Measurements from ENCODE around the gene FRYL. TPM values are rescaled to one million over a fixed set of nuclear protein-coding genes. Genes with fewer than 3 reads are reported as not detected.

FRYL gene
- total and polyA plus RNA-seq, 2 of the 8 experiments (the other 6 are each of a cell fraction or from before 2014, with no cell fraction given), result 8.0 to 36.5 TPM

- TF ChIP-seq, protein P1, sequence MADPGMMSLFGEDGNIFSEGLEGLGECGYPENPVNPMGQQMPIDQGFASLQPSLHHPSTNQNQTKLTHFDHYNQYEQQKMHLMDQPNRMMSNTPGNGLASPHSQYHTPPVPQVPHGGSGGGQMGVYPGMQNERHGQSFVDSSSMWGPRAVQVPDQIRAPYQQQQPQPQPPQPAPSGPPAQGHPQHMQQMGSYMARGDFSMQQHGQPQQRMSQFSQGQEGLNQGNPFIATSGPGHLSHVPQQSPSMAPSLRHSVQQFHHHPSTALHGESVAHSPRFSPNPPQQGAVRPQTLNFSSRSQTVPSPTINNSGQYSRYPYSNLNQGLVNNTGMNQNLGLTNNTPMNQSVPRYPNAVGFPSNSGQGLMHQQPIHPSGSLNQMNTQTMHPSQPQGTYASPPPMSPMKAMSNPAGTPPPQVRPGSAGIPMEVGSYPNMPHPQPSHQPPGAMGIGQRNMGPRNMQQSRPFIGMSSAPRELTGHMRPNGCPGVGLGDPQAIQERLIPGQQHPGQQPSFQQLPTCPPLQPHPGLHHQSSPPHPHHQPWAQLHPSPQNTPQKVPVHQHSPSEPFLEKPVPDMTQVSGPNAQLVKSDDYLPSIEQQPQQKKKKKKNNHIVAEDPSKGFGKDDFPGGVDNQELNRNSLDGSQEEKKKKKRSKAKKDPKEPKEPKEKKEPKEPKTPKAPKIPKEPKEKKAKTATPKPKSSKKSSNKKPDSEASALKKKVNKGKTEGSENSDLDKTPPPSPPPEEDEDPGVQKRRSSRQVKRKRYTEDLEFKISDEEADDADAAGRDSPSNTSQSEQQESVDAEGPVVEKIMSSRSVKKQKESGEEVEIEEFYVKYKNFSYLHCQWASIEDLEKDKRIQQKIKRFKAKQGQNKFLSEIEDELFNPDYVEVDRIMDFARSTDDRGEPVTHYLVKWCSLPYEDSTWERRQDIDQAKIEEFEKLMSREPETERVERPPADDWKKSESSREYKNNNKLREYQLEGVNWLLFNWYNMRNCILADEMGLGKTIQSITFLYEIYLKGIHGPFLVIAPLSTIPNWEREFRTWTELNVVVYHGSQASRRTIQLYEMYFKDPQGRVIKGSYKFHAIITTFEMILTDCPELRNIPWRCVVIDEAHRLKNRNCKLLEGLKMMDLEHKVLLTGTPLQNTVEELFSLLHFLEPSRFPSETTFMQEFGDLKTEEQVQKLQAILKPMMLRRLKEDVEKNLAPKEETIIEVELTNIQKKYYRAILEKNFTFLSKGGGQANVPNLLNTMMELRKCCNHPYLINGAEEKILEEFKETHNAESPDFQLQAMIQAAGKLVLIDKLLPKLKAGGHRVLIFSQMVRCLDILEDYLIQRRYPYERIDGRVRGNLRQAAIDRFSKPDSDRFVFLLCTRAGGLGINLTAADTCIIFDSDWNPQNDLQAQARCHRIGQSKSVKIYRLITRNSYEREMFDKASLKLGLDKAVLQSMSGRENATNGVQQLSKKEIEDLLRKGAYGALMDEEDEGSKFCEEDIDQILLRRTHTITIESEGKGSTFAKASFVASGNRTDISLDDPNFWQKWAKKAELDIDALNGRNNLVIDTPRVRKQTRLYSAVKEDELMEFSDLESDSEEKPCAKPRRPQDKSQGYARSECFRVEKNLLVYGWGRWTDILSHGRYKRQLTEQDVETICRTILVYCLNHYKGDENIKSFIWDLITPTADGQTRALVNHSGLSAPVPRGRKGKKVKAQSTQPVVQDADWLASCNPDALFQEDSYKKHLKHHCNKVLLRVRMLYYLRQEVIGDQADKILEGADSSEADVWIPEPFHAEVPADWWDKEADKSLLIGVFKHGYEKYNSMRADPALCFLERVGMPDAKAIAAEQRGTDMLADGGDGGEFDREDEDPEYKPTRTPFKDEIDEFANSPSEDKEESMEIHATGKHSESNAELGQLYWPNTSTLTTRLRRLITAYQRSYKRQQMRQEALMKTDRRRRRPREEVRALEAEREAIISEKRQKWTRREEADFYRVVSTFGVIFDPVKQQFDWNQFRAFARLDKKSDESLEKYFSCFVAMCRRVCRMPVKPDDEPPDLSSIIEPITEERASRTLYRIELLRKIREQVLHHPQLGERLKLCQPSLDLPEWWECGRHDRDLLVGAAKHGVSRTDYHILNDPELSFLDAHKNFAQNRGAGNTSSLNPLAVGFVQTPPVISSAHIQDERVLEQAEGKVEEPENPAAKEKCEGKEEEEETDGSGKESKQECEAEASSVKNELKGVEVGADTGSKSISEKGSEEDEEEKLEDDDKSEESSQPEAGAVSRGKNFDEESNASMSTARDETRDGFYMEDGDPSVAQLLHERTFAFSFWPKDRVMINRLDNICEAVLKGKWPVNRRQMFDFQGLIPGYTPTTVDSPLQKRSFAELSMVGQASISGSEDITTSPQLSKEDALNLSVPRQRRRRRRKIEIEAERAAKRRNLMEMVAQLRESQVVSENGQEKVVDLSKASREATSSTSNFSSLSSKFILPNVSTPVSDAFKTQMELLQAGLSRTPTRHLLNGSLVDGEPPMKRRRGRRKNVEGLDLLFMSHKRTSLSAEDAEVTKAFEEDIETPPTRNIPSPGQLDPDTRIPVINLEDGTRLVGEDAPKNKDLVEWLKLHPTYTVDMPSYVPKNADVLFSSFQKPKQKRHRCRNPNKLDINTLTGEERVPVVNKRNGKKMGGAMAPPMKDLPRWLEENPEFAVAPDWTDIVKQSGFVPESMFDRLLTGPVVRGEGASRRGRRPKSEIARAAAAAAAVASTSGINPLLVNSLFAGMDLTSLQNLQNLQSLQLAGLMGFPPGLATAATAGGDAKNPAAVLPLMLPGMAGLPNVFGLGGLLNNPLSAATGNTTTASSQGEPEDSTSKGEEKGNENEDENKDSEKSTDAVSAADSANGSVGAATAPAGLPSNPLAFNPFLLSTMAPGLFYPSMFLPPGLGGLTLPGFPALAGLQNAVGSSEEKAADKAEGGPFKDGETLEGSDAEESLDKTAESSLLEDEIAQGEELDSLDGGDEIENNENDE (IDR thresholded peaks at IDR 0.05; ENCODE audit: insufficient replicate concordance, low read length), result no peak
- no peak for TF ChIP-seq EZH2 (IDR thresholded peaks at IDR 0.05; ENCODE audit: low read depth, low read length, severe bottlenecking)
- no peak for TF ChIP-seq RBBP5 (IDR thresholded peaks at IDR 0.05; ENCODE audit: borderline replicate concordance, low read depth, low read length)
- no peak for TF ChIP-seq RFX5 (IDR thresholded peaks at IDR 0.05; ENCODE audit: borderline replicate concordance, low read depth, low read length)
- TF ChIP-seq BCL11A (IDR thresholded peaks at IDR 0.05; ENCODE audit: low read depth in 2 of 2, low read length in 2 of 2), result no peak
Observed at GRCh38 chr4:48649505-48649904, 130.6 kb downstream of the FRYL start (continued).

Measured in H1 (cell line).